ENCODE measurements around the gene SLC22A1. TPM values are rescaled to one million over a fixed set of nuclear protein-coding genes. Genes with fewer than 3 reads are reported as not detected.

The SLC22A1 gene
- total RNA-seq, 1 donor from 2014 or later, result 2.2 TPM

DNA sequence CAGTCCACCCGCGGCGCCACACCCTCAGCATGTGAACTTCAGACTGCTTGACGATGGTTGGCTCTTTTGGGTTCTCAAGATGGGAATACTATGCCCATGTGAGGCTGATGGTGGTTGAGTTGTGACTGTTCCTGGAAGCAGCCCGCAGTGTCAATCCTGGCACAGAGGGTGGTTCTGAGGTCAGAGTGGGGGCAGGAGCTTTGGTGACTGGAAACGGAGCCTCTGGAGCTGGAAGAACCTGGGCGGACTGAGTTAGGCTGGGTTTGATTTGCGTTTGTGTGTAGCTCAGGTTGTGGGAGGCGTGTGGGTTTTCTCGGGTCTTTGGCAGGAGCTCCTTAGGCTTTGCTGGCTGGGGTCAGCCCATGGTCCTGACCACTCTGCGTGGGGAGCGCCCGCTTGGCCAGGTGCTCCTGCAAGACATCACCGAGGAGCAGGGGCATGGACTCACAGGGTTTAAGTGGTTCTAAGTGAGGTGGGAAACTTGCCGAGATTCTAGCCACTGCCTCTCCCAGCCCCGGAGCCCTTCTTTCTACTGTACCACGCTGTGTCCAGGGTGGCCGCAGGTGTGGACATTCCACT lies 37.3 kb upstream of the SLC22A1 start:
- Mint-ChIP-seq H3K36me3 (ENCODE audit: unreplicated experiment) (peaks cover 4% of the 10 kb centered on the region), H3K4me3 (ENCODE audit: unreplicated experiment) (no peak overlapping the region)

DNA sequence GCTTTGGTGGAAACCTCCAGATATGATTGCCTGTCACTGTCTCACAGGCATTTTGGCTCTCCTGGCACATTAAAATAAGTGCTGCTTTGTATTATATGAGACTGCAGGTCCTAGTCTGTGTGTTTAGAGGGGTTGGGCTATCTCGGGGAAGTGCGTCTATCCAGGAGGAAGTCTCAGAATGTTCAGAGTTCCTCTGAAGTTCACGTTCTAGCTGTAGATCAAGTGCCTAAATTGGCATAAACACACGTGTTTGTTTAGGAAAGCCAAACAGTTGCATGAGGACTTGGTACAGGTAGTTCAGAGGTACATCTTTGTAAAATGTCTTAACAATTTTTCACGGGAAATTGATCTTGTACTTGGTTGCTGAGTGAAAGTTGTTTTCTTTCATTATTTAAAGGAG lies 36.4 kb upstream of the SLC22A1 start:
- peaks cover 4% of the 10 kb centered on the region for H3K27me3 Mint-ChIP-seq (ENCODE audit: unreplicated experiment)
- H3K4me1 Mint-ChIP-seq (ENCODE audit: low read depth, unreplicated experiment), result peaks cover 4% of the 10 kb centered on the region
- no peak overlapping the region for H3K27ac Mint-ChIP-seq (ENCODE audit: unreplicated experiment)
- no peak overlapping the region for H3K4me3 Mint-ChIP-seq (ENCODE audit: unreplicated experiment)
- peaks cover 4% of the 10 kb centered on the region for H3K36me3 Mint-ChIP-seq (ENCODE audit: unreplicated experiment)
- no peak for DNase-seq
- peaks cover 2% of the 10 kb centered on the region for H3K9me3 Mint-ChIP-seq (ENCODE audit: unreplicated experiment)
- TF ChIP-seq, protein P1, sequence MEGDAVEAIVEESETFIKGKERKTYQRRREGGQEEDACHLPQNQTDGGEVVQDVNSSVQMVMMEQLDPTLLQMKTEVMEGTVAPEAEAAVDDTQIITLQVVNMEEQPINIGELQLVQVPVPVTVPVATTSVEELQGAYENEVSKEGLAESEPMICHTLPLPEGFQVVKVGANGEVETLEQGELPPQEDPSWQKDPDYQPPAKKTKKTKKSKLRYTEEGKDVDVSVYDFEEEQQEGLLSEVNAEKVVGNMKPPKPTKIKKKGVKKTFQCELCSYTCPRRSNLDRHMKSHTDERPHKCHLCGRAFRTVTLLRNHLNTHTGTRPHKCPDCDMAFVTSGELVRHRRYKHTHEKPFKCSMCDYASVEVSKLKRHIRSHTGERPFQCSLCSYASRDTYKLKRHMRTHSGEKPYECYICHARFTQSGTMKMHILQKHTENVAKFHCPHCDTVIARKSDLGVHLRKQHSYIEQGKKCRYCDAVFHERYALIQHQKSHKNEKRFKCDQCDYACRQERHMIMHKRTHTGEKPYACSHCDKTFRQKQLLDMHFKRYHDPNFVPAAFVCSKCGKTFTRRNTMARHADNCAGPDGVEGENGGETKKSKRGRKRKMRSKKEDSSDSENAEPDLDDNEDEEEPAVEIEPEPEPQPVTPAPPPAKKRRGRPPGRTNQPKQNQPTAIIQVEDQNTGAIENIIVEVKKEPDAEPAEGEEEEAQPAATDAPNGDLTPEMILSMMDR (IDR thresholded peaks at IDR 0.05; ENCODE audit: partially characterized antibody, unreplicated experiment), result no peak

More for the DNA sequence above, 37.3 kb upstream of the SLC22A1 start:
- Mint-ChIP-seq H3K27me3 (ENCODE audit: unreplicated experiment) (peaks cover 4% of the 10 kb centered on the region), H3K9me3 (ENCODE audit: unreplicated experiment) (peaks cover 3% of the 10 kb centered on the region), H3K4me1 (ENCODE audit: low read depth, unreplicated experiment) (peaks cover 4% of the 10 kb centered on the region), H3K27ac (ENCODE audit: unreplicated experiment) (no peak overlapping the region)
- DNase-seq, result no peak
- TF ChIP-seq, protein P1 (IDR thresholded peaks at IDR 0.05; ENCODE audit: partially characterized antibody, unreplicated experiment), result no peak

GRCh38 chr6:160085713-160086505 lies 35.7 kb upstream of the SLC22A1 start:
- H3K36me3 Mint-ChIP-seq (ENCODE audit: unreplicated experiment), result peaks cover 4% of the 10 kb centered on the region

GRCh38 chr6:160086754-160087153 lies 34.9 kb upstream of the SLC22A1 start:
- no peak overlapping the region for H3K27ac Mint-ChIP-seq (ENCODE audit: unreplicated experiment)
- H3K27me3 Mint-ChIP-seq (ENCODE audit: unreplicated experiment), result peaks cover 4% of the 10 kb centered on the region
- H3K9me3 Mint-ChIP-seq (ENCODE audit: unreplicated experiment), result peaks cover 2% of the 10 kb centered on the region
- TF ChIP-seq, protein P1 (IDR thresholded peaks at IDR 0.05; ENCODE audit: partially characterized antibody, unreplicated experiment), result no peak
- no peak for DNase-seq
- H3K36me3 Mint-ChIP-seq (ENCODE audit: unreplicated experiment), result no peaks in the 10 kb centered on the region
- H3K4me3 Mint-ChIP-seq (ENCODE audit: unreplicated experiment), result no peak overlapping the region
- peaks cover 4% of the 10 kb centered on the region for H3K4me1 Mint-ChIP-seq (ENCODE audit: low read depth, unreplicated experiment)

More at GRCh38 chr6:160085713-160086505, 35.7 kb upstream of the SLC22A1 start:
- Mint-ChIP-seq H3K9me3 (ENCODE audit: unreplicated experiment) (peaks cover 2% of the 10 kb centered on the region), H3K27me3 (ENCODE audit: unreplicated experiment) (peaks cover 4% of the 10 kb centered on the region), H3K4me3 (ENCODE audit: unreplicated experiment) (no peak overlapping the region), H3K27ac (ENCODE audit: unreplicated experiment) (no peak overlapping the region), H3K4me1 (ENCODE audit: low read depth, unreplicated experiment) (peaks cover 4% of the 10 kb centered on the region)
- TF ChIP-seq, protein P1 (IDR thresholded peaks at IDR 0.05; ENCODE audit: partially characterized antibody, unreplicated experiment), result no peak
- no peak for DNase-seq
